CD14-positive monocyte (primary cell): Measurements from ENCODE around the gene SLC37A1. TPM values are rescaled to one million over a fixed set of nuclear protein-coding genes. Genes with fewer than 3 reads are reported as not detected.

Experiments used
- DNase-seq, 3 donors: peaks; one replicate each; pipeline ENCODE4 v3.0.0-alpha.2; 2011 to 2022
- H2AFZ ChIP-seq: 2 replicates; pipeline ENCODE4 v1.6.0; 2012; ENCODE audit warnings: mild to moderate bottlenecking, low read depth, low read length, inconsistent platforms; ENCODE audit not compliant: insufficient read depth, poor library complexity, severe bottlenecking
- H3K27ac ChIP-seq, 2 donors: 1 replicate in 1 of 2; 2 replicates in 1 of 2; pipeline ENCODE4 v1.5.1; 2012 to 2013; ENCODE audit warnings: low read length in 2 of 2, control low read depth in 1 of 2, inconsistent platforms in 1 of 2, low read depth in 1 of 2, mild to moderate bottlenecking in 1 of 2
- H3K27me3 ChIP-seq, 2 donors: one replicate each; pipeline versions ENCODE4 v1.6.0 to v1.6.1; 2011 to 2013; ENCODE audit warnings: low read length in 2 of 2; ENCODE audit not compliant: control insufficient read depth in 2 of 2, insufficient read depth in 2 of 2
- H3K36me3 ChIP-seq, 2 donors: replicated peaks in 1 of 2; 1 replicate in 1 of 2; 2 replicates in 1 of 2; pipeline versions ENCODE4 v1.5.1 to v1.6.1; 2012 to 2013; ENCODE audit warnings: low read length in 2 of 2, control low read depth in 1 of 2, inconsistent platforms in 1 of 2, mild to moderate bottlenecking in 1 of 2; ENCODE audit not compliant: insufficient read depth in 2 of 2, control insufficient read depth in 1 of 2
- H3K4me1 ChIP-seq, 2 donors: 1 replicate in 1 of 2; 2 replicates in 1 of 2; pipeline versions ENCODE4 v1.5.1 to v1.6.1; 2012 to 2013; ENCODE audit warnings: low read length in 2 of 2, control low read depth in 1 of 2, inconsistent platforms in 1 of 2, mild to moderate bottlenecking in 1 of 2, moderate library complexity in 1 of 2; ENCODE audit not compliant: insufficient read depth in 2 of 2, control insufficient read depth in 1 of 2
- H3K4me2 ChIP-seq: replicated peaks from 2 replicates; pipeline ENCODE3; 2012; ENCODE audit warnings: low read length, moderate library complexity, mild to moderate bottlenecking; ENCODE audit not compliant: poor library complexity, severe bottlenecking; ENCODE audit errors: extremely low read depth
- H3K4me3 ChIP-seq, 3 experiments: fragments of 200-600 bp in 1 of 3; sonication (generic) in 1 of 3; replicated peaks in 1 of 3; 1 replicate in 2 of 3; 2 replicates in 1 of 3; pipeline ENCODE4 v1.5.1; 2011 to 2013; ENCODE audit warnings: low read length in 3 of 3, mild to moderate bottlenecking in 3 of 3, control low read depth in 2 of 3, low read depth in 2 of 3, inconsistent platforms in 1 of 3, moderate library complexity in 1 of 3
- H3K79me2 ChIP-seq: 2 replicates; pipeline ENCODE4 v1.6.0; 2012; ENCODE audit warnings: mild to moderate bottlenecking, control low read depth, inconsistent platforms, low read length, moderate library complexity; ENCODE audit not compliant: insufficient read depth
- H3K9ac ChIP-seq: 2 replicates; pipeline ENCODE4 v1.6.0; 2017; ENCODE audit warnings: low read length, mild to moderate bottlenecking; ENCODE audit not compliant: insufficient read depth, poor library complexity, severe bottlenecking
- H3K9me3 ChIP-seq, 2 donors: replicated peaks in 1 of 2; 1 replicate in 1 of 2; 2 replicates in 1 of 2; pipeline versions ENCODE4 v1.5.1 to v1.6.1; 2012 to 2013; ENCODE audit warnings: low read length in 2 of 2, control low read depth in 1 of 2; ENCODE audit not compliant: control insufficient read depth in 1 of 2, insufficient read depth in 1 of 2
- H4K20me1 ChIP-seq: 2 replicates; pipeline ENCODE4 v1.6.0; 2012; ENCODE audit warnings: mild to moderate bottlenecking, low read length, control low read depth, moderate library complexity; ENCODE audit not compliant: insufficient read depth
- H3K27ac Mint-ChIP-seq, 7 donors: one replicate each; pipeline ENCODE4 v1.8.0; 2020; ENCODE audit warnings: mild to moderate bottlenecking in 7 of 7, mixed read lengths in 7 of 7, moderate library complexity in 6 of 7, inconsistent platforms in 2 of 7
- H3K27me3 Mint-ChIP-seq, 3 donors: one replicate each; pipeline ENCODE4 v1.8.0; 2021 to 2022; ENCODE audit warnings: low read depth in 3 of 3, mild to moderate bottlenecking in 3 of 3, mixed read lengths in 3 of 3, moderate library complexity in 3 of 3, inconsistent platforms in 1 of 3
- H3K36me3 Mint-ChIP-seq, 2 donors: one replicate each; pipeline ENCODE4 v1.8.0; 2020; ENCODE audit warnings: mixed read lengths in 2 of 2, inconsistent platforms in 1 of 2, mild to moderate bottlenecking in 1 of 2
- H3K4me1 Mint-ChIP-seq: one replicate; pipeline ENCODE4 v1.8.0; 2020; ENCODE audit warnings: mild to moderate bottlenecking, mixed read lengths
- H3K4me3 Mint-ChIP-seq, 2 donors: one replicate each; pipeline ENCODE4 v1.8.0; 2020; ENCODE audit warnings: mild to moderate bottlenecking in 2 of 2, mixed read lengths in 2 of 2, moderate library complexity in 1 of 2
- H3K9me3 Mint-ChIP-seq, 7 donors: one replicate each; pipeline ENCODE4 v1.8.0; 2020 to 2022; ENCODE audit warnings: mixed read lengths in 7 of 7, mild to moderate bottlenecking in 6 of 7, moderate library complexity in 6 of 7, inconsistent platforms in 2 of 7
- CTCF ChIP-seq: fragments of 200-600 bp; IDR thresholded peaks from one replicate; pipeline ENCODE4 v1.8.0; 2022; ENCODE audit warnings: antibody characterized with exemption, mild to moderate bottlenecking
- WGBS: methylation state at CpG from one replicate; pipeline ENCODE4 v1.1.5; 2013; ENCODE audit warnings: missing lambda C conversion rate; ENCODE audit not compliant: insufficient coverage; 5-methylcytosine and 5-hydroxymethylcytosine counted together
- intact Hi-C, 2 donors: fragments of 100-400 bp; cut with micrococcal nuclease; formaldehyde crosslinking; loops; one replicate each; pipeline versions ENCODE4 v1.15.0 to v1.15.1; 2023
- polyA plus RNA-seq, 3 donors: library from polyadenylated mRNA; depleted of rRNA in 1 of 3; unstranded in 2 of 3; stranded (reverse) in 1 of 3; fragments of 300-500 nt in 2 of 3; fragments of >200 nt in 1 of 3; fragmentation: Illumina TruSeq in 2 of 3; gene quantifications; 1 replicate in 2 of 3; 2 replicates in 1 of 3; pipeline ENCODE4 v1.2.3, GENCODE V29; 2012 to 2021

SLC37A1 gene
- polyA plus RNA-seq, 3 donors = 2.7 to 12.4 (median 4.3) TPM

DNA sequence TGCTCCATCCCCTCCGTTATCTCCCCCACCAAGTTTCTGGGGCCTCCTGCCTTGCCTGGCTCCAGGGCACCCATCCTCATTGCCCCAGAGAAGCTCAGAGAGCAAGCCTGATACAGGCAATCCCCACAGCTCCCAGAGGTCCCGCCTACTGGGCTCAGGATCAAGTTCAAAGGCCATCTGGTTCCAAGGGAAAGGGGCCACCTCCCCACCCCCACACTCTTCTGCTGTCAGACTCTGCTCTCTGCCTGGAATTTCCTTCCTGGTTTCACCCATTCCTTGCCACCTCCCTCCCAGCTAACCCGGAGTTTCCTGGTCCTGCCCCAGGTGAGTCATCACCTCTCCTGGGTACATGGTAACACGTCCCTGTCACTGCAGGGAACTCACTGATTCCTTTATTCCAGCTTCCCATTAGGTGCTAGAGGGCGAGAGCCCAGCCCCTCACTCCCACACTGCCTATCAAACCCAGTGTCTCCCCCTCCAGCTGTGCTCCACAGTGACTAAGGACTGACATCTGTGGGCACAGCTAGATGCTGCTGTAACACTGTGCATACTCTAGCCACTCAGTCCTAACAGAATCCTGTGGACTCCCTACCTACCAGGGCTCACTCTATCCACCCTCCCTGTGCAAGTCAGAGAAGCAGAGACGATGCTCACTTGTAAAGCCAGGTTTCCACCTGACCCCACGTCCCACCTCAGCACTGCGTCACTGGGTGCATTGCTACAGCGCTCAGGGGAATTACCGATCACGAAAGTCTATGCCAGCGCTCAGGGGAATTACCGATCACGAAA, 39.4 kb upstream of the SLC37A1 start:
- Histone ChIP-seq H3K36me3 (no peaks in the 10 kb centered on the region), H3K79me2 (no peaks in the 10 kb centered on the region), H4K20me1 (no peaks in the 10 kb centered on the region), H3K4me1 (no peaks in the 10 kb centered on the region), H3K4me2 (no peak overlapping the region), H3K4me3 (no peak overlapping the region), H2AFZ (no peak overlapping the region), H3K27ac (no peak overlapping the region), H3K9me3 (no peaks in the 10 kb centered on the region), H3K9ac (no peak overlapping the region), H3K27me3 (no peaks in the 10 kb centered on the region)
- Mint-ChIP-seq H3K27ac (peak overlapping the region in 2 of 7 donors; percentile 8 to 70), H3K36me3 (no peaks in the 10 kb centered on the region), H3K9me3 (peaks cover 0 to 1% (median 0%) of the 10 kb centered on the region in 7 donors), H3K27me3 (peaks cover 1 to 13% (median 3%) of the 10 kb centered on the region in 3 donors), H3K4me3 (no peak overlapping the region), H3K4me1 (no peaks in the 10 kb centered on the region)
- no peak for TF ChIP-seq CTCF
- 76% methylated on average over 9 of the region's 14 CpGs for WGBS
- peak in 1 of 3 donors; percentile 32 for DNase-seq
- intact Hi-C loops = no loop called here

GRCh38 chr21:42475036-42475435, 38.6 kb upstream of the SLC37A1 start:
- Histone ChIP-seq H3K4me3 (no peak overlapping the region), H3K4me1 (no peaks in the 10 kb centered on the region), H3K9me3 (no peaks in the 10 kb centered on the region), H3K79me2 (no peaks in the 10 kb centered on the region), H2AFZ (no peak overlapping the region), H3K27me3 (no peaks in the 10 kb centered on the region), H3K36me3 (no peaks in the 10 kb centered on the region), H3K4me2 (no peak overlapping the region), H3K9ac (no peak overlapping the region), H3K27ac (no peak overlapping the region), H4K20me1 (no peaks in the 10 kb centered on the region)
- Mint-ChIP-seq H3K4me3 (no peak overlapping the region), H3K27ac (no peak overlapping the region), H3K27me3 (peaks cover 1 to 15% (median 3%) of the 10 kb centered on the region in 3 donors), H3K9me3 (peaks cover 0 to 1% (median 0%) of the 10 kb centered on the region in 7 donors), H3K36me3 (no peaks in the 10 kb centered on the region), H3K4me1 (no peaks in the 10 kb centered on the region)
- intact Hi-C loops = no loop called here
- DNase-seq = no peak
- no peak for TF ChIP-seq CTCF
- 100% methylated on average over 1 of the region's 7 CpGs for WGBS
